Left forelimb (tissue), 1 donor: Measurements from ENCODE around the gene NT5C2.

Experiments used
- DNase-seq: peaks from one replicate; pipeline ENCODE4 v3.0.0-alpha.2; 2018; ENCODE audit warnings: low spot score

Gene NT5C2

DNA sequence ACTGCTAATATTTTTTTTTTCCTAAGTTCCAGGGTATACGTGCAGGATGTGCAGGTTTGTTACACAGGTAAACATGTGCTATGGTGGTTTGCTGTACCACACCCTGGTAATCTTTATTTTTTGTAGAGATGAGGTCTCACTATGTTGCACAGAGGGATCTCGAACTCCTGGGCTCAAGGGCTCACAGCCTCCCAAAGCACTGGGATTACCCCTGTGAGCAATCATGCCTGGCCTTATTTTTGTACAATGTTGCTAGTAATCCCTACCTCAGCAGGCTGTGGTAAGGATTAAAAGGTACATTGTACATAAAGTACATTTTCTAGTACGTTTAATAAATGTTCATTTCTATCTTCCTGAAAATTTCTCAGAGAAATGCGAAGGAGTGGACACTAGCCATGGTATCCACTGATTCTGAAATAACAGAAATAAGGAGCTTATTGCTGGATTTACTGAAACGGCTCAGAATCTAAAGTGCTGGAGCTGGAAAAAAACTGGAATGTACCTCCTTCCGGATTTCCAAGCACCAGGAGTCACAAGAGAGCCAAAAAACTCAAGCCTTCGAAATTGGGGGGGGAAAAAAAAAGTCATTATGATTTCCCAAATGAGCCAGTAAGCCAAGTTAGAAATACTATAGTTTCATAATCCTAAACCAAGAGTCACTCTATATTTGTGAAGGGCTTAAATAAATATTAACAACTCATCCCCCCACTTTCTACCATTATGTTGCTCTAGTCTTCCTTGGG lies 69.6 kb downstream of the NT5C2 start:
- no peak for DNase-seq

DNA sequence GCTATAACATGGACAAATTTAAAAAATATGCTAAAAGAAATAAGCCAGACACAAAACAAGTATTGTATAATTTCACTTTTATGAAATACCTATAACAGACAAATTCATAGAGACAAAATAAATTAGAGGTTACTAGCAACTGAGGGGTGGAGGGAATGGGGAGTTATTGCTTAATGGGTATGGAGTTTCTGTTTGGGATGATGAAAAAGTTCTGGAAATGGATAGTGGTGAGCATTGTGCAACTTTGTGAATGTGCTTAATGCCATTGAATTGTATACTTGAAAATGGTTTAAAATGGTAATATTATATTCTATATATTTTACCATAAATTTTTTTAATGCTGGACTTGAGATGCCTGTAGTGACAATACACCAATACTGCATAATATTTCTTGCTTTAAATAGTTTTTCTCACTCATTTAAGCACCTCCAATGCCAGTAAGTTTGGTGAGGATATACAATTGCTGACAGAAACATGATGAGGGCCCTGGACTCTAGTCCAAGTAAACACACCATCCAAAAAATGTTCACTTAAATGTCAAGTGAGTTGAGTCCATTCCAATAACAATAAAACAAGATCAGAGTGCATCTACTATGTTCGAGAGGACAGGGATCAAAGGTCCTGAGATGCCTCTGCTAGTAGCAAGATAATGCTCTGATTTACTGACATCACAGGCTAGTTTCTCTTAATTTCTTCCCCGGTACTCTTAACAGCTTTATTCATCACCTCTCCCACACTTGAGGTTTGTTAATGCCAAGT lies 71.9 kb downstream of the NT5C2 start:
- DNase-seq: no peak

DNA sequence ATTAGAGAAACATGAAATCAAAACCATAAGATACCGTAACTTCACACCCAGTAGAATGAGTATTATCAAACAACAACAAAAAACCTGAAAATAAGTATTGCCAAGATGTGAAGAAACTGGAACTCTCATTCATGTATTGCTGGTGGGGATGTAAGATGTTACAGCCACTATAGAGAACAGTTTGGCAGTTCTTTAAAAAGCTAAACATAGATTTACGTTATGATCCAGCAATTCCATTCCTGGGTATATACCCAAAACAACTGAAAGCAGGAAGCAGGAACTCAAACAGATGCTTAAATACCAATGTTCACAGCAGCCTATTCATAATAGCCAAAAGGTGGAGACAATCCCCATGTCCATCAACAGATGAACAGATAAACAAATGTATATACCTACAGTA lies 72.5 kb downstream of the NT5C2 start:
- DNase-seq: no peak

DNA sequence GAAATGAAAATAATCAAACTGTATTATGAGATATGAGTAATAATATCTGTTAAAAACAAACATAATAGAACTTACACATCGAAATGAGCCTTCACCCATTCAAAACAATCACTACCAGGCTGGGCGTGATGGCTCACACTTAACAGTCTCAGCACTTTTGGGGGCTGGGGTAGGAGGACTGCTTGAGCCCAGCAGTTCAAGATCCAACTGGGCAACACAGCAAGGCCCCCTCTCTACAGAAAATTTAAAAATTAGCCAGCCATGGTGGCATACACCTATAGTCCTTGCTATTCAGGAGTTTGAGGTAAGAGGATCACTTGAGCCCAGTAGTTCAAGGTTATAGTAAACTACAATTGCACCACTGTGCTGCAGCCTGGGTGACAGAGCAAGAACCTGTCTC lies 75.8 kb downstream of the NT5C2 start:
- DNase-seq: no peak

DNA sequence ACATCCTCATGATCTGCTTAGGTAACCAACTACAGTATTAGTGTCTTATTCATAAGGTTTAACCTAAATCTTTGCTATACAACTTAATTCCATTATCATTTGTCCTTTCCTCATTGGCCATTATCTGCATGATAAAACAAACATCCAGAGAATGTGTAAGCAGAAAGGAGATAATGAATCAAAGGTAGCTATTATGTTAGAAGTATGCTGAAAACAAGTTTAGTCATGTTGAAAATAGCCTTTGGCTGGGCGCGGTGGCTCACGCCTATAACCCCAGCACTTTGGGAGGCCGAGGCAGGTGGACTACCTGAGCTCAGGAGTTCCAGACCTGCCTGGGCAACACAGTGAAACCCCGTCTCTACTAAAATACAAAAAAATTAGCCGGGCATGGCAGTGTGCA lies 78.2 kb downstream of the NT5C2 start:
- DNase-seq: no peak

DNA sequence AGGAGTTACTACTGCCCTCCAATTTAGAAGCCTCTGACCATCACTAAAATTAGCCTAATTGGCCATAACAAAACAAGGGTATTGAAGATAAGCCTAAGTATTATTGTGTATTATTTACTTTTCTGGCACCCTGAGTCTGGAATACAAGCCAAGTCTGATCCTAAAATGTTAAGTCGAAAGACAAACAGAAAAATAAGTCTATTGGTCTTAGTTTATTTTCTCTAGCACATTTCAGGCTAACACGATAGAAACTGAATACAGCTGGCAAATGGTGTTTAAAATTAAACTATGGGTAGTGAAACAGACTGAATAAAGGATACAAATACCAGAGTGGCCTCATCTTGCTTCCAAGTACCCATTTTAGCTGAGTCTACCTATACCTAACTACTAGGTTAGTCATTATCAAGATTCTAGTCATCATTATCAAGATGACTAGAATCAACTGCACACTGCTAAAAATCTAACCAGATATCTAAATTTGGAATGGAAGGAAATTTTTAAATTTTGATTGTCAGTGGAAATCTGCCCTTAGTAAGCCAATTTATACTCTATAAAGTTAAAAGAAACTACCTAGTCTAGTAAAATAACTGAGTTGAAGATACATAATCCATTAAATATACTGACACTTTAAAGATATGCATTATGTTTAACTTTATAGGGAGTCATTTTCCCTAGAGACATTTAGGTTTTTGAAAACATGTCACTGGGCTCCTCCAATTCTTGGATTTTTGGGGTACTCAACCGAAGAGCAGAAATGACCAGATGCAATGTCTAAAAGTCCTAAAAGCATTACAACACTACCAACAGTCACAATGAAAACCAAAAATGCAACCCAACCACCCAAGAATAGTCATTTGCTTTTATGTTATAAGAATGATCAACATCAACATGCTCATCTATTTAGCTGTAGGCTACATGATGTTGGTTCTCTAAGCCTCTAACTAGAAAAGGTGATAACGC lies 80.9 kb downstream of the NT5C2 start:
- no peak for DNase-seq

DNA sequence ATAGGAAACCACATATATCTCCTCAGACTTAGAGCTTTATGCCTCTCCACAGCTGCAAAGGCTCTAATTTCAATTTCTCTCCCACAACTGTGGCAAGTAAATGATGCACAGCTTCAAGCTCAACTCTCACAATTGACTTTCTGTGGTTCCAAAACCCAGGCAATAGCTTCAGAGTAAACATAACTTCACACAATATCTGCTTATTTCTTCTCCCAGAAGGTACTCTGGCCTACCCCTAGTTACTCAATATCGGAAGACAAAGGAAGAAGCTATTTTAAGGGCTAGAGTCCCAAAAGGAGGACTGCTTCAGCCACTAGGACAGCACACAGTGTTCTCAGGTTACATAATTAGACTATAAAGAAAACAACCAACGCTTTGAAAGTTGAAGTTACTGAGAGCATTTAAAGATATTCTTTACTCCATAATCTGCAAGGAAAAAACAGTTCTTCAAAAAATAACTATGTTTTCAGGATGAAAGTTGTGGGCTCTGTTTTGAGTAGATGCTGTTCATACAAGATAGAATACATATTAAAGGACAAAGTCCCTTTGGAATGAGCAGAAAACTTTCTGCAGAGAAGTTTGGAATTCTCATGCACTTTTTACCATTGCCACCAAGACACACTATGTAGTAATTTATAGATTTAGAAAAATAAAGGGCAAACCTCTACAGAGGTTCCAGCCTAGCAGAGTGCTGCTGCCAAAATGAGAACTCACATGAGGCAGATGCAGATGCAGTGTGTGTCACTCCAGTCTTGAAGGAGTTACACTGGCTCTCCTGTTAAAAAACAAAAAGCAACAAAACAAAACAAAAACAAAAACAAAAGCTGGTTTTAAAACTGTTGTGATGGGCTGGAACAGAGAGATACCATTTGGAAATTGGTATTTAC lies 81.8 kb downstream of the NT5C2 start:
- no peak for DNase-seq

DNA sequence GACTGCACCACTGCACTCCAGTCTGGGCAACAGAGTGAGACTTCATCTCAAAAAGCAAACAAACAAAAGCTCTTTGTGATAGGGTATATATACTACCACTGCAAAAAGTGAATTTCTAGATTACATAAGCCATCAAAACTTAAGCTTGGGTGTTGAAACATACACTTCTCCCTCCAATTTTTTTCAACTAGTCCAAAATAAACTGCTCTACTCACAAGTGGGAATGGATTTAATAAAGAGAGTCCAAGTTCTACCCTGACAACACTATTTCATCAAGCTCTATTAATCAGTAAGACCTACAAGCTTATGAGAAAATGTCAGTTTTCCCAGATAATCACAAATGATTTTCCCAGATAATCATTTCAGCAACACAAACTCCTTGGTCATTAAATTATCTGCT lies 82.7 kb downstream of the NT5C2 start:
- no peak for DNase-seq

DNA sequence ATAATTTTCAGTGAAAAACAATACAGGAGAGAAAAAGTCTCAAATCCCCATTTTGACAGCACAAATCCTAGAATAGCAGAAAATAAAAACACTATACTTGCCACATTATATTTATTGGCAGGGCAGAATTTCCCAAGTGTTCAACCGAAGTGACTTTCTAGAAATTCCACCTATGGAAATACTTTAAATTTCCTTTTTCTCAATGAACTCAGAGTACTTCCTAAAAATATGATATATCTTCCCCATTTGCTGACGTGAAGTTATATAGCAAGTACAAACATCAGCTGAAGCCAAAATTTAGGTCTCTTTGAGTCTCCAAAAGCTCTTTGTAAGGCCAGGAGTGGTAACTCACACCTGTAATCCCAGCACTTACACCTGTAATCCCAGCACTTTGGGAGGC lies 83.3 kb downstream of the NT5C2 start:
- no peak for DNase-seq

DNA sequence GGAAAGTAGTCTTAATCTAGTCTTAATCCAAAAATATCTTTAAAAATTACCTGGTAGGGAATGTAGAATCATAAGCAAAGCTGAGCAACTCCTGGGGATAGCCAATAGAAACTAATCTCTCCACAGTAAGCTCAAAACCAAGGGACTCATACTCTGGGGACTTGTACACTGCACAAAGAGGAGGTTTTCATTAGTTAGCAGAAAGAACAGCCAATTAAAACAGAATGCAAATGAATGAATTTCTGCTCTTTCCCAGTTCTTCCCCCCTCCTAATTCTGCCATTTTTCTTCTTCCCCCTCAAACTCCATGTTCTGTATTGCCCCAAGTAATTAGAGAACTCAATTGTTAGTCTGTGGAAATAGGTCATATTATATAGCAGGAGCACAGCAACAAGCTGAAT lies 86.5 kb downstream of the NT5C2 start:
- DNase-seq: no peak

DNA sequence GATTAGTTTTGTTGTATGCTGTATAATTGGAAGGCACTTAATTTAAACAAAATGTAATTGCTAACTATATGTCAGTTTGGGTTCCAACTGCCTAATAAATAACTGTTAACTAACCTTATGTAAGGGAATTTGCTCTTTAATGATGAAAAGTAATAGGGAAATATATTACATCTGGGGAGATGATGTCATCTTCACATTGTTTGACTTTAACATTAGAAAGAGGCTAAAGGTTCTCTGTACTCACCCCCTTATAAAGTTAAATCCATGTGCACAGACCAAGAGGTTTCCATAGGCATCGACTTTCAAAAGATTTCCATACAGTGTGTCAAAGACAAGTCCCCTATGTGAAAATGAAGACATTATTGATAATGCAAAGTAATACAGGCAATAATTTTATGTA lies 87.6 kb downstream of the NT5C2 start:
- no peak for DNase-seq

DNA sequence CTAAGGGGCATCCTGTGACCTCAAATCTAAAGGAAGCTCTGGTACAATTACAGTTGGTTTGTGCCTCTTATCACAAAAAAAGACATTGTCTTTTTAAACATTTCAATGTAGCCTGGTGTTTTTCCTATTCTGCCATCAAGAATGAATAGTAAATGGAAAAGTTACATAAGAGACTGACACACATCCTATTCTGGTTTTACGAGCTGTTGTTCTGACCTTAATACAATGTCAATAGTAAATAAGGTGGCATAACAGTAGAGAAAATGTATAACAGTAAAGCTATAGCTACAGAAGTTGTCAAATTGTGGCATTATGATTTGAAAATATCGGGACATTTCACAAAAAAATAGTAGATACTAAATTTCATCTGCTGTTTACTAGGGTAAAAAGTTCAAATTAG lies 88.4 kb downstream of the NT5C2 start:
- no peak for DNase-seq

DNA sequence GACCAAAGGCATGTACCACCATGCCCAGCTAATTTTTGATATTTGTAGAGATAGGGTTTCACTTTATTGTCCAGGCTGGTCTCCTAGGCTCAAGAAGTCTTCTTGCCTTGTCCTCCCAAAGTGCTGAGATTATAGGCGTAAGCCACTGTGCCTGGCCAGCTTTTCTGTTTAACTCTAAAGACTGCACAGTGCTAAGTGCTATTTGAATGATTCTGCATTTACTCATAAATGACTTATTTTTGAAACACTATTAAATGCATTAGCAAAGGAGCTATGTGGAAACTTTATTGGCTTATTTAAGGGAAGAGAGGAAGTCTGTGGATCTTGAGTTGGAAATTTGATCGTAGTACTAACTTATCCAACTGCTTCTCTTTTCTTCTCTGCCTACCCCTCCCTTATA lies 89.1 kb downstream of the NT5C2 start:
- DNase-seq: no peak

DNA sequence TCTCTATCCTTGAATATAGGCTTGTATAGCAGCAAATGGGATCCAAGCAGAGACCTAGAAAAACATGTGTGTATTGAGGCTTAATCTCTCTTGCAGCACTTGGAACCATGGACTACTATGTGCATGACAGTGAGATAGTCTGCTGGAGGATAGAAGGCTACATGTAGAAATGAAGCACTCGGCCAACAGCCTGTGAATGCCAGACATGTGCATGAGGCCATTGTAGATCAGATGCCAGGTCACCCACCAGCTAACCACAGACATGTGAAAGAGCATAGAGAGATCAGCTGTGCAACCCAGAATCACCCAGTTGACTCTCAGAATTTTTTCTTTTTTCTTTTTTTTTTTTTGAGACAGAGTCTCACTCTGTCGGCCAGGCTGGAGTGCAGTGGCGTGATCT lies 90.9 kb downstream of the NT5C2 start:
- no peak for DNase-seq

DNA sequence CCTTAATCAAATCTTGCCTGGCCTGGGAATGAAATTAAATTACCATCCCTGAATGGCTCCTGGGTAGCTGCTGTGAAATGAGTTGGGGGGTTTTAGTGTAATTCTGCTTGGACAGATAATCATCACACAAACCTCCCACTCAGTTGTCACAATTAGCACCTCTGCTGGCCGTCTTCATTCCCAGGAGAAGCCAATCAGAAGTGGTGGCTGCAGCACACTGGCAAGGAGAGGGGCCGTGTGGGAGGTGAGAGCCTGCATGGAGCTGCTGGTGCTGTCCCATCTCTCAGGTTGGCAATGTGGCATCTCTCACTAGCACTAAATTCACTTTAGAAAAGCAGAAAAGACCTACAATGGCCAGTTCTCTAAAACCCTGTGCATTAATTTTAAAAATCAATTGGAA lies 92.5 kb downstream of the NT5C2 start:
- DNase-seq: no peak

DNA sequence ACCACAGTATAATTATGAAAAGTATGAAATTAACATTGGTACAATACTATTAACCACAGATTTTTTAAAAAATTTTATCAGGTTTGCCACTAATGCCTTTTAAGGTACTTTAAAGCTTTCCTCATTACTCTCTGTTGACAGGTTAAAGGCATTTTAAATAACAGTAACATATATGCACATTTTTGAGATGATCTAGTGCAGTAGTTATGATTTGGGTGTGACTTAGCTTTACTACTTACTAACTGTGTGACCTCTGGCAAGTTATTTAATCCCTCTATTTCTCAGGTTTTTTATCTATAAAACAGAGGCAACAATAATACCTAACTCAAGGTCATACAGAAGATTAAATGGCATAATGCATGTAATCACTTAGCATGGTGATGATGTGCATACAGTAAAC lies 94.8 kb downstream of the NT5C2 start:
- no peak for DNase-seq

DNA sequence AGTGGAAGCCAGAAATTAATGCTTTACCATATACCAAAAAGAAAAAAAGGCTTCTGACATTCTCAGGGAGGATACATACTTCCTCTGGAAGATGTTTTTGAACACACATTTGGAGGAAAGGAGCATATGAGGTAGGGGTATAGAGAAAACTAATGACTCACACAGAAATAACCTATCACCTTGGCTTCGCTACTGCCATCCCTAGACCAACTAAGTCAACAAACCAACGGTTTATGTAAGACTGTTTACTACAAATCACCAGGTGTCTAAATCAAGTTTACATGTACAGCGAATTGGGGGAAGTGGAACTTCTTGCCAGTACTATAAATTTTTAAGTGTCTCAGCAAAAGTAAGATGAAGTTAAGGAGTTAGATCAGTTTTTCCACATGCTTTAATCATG lies 96.9 kb downstream of the NT5C2 start:
- no peak for DNase-seq

DNA sequence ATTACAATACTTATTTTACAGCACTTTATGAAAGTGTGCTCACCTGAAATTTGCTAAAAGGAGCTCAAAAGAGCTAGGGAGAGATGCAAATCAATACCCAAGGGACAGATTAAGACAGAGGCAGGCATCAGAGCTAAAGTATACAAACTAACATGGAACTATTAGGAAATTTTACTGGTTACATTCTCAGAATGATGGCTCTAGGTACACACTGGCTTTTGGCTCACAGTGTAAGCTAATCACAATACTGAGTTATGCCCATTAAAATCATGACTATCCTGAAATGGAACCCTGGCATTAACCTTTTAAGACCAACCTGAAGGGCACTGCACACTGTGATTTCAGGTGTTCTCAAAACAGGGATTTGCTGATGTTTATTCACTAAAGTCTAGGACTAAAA lies 98.1 kb downstream of the NT5C2 start:
- no peak for DNase-seq

DNA sequence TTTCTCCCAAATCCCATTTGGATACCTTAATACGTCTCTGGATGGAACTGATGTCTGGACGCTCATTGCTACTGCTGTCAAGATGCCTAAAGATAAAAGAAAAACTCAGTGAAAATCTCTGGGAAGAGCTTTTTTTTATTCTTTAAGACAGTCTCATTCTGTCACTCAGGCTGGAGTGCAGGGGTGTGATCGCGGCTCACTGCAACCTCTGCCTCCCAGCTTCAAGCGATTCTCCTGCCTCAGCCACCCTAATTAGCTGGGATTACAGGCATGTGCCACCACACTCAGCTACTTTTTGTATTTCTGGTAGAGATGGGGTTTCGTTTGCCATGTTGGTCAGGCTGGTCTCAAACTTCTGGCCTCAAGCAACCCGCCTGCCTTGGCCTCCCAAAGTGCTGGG lies 102.2 kb downstream of the NT5C2 start:
- DNase-seq: no peak

DNA sequence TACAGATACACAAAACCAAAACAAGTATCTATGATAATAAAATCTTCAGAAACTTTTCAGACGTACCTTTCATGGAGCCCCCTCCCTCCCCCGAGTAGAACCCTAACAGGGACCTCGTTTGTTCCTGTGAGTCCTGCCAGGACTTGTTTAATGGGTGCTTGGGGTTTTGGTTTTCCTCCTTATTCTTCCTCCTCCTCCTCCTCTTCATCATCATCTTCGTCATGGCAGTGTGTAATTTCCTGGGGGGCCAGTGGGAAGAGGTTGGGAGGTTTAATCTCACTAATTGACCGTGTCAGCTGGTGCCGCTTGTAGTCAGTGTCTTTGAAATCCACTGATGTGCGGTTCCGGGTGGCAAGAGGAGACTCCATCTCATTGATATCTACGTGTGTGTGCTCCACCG lies 103.6 kb downstream of the NT5C2 start:
- DNase-seq: no peak

DNA sequence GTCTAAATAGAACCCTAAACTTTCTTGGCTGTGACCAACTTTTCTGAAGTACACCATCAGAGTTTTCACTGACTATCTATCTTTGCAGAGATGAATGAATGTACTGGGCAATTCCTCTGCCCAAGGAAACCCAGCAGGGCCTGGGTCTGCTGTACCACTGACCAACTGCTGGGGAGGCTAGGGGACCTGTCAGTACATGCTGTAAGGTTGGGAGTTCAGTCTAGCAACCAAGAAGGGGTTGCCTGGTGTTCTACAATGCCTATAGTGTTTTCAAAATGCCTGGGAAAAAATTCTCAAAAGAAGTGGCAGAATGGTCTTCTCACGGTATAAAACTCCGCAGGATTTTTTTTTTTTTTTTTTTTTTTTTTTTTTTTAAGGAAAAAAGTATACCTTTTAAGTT lies 106.3 kb downstream of the NT5C2 start:
- no peak for DNase-seq

DNA sequence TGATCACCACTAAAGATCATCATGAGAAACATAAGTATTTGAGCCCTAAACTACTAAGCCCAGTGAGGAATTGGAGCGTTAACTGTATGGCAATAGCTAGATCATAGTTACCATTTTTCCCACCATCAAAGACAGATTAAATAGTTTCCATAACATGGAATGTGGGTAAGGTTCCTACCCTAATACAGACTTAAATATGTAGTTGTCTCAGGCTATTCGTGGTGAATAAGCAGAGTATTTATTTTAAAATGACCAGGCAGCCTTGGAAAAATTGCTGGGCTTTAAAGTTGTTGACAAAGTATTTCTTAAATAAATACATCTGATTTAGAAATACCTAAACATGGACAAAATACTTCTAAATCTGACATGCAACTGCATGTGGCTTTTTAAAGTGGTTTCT lies 106.8 kb downstream of the NT5C2 start:
- DNase-seq: no peak
